Keratinocyte (primary cell): ENCODE data around the gene CDS1. TPM values are rescaled to one million over a fixed set of nuclear protein-coding genes. Genes with fewer than 3 reads are reported as not detected.

Experiments
- DNase-seq: peaks from one replicate; pipeline ENCODE4 v3.0.0-alpha.2; 2011; ENCODE audit warnings: low read depth, missing footprints, low spot score
- FAIRE-seq: peaks from 2 replicates; lab custom pipeline; 2011; peaks lifted over from hg19 to GRCh38; lab: Jason Lieb, UNC
- H2AFZ ChIP-seq: 2 replicates; pipeline ENCODE4 v1.6.0; 2012; ENCODE audit warnings: low read length, control low read depth, inconsistent platforms; ENCODE audit not compliant: control insufficient read depth
- H3K27ac ChIP-seq: 2 replicates; pipeline ENCODE4 v1.5.1; 2011; ENCODE audit warnings: low read length; ENCODE audit not compliant: control insufficient read depth, insufficient read depth
- H3K27me3 ChIP-seq: 3 replicates; pipeline ENCODE4 v1.6.0; 2011; ENCODE audit warnings: low read length; ENCODE audit not compliant: control insufficient read depth, insufficient read depth; ENCODE audit errors: extremely low read depth
- H3K36me3 ChIP-seq, 2 experiments: 2 replicates in 1 of 2; 3 replicates in 1 of 2; pipeline ENCODE4 v1.5.1; 2011; ENCODE audit warnings: low read length in 2 of 2, mild to moderate bottlenecking in 1 of 2; ENCODE audit not compliant: control insufficient read depth in 2 of 2, insufficient read depth in 2 of 2; ENCODE audit errors: extremely low read depth in 1 of 2
- H3K4me1 ChIP-seq: 3 replicates; pipeline ENCODE4 v1.5.1; 2011; ENCODE audit warnings: low read length; ENCODE audit not compliant: control insufficient read depth, insufficient read depth; ENCODE audit errors: extremely low read depth
- H3K4me2 ChIP-seq: 3 replicates; pipeline ENCODE4 v1.6.0; 2011; ENCODE audit warnings: low read depth, low read length; ENCODE audit not compliant: control insufficient read depth, insufficient read depth; ENCODE audit errors: extremely low read depth
- H3K4me3 ChIP-seq, 3 experiments: fragments of 200-600 bp in 1 of 3; sonication (generic) in 1 of 3; 2 replicates in 2 of 3; 3 replicates in 1 of 3; pipeline ENCODE4 v1.5.1; 2011 to 2016; ENCODE audit warnings: low read length in 3 of 3, mild to moderate bottlenecking in 3 of 3, control low read depth in 2 of 3, inconsistent platforms in 1 of 3, low read depth in 1 of 3, mixed read lengths in 1 of 3, mixed run types in 1 of 3, moderate library complexity in 1 of 3; ENCODE audit not compliant: control insufficient read depth in 2 of 3, insufficient read depth in 2 of 3; ENCODE audit errors: extremely low read depth in 1 of 3
- H3K79me2 ChIP-seq: 2 replicates; pipeline ENCODE4 v1.6.0; 2012; ENCODE audit warnings: low read length; ENCODE audit not compliant: control insufficient read depth, insufficient read depth
- H3K9ac ChIP-seq: 3 replicates; pipeline ENCODE4 v1.6.0; 2011; ENCODE audit warnings: low read length; ENCODE audit not compliant: control insufficient read depth, insufficient read depth; ENCODE audit errors: extremely low read depth
- H3K9me1 ChIP-seq: 3 replicates; pipeline ENCODE4 v1.6.0; 2011; ENCODE audit warnings: low read length; ENCODE audit not compliant: control insufficient read depth, insufficient read depth; ENCODE audit errors: extremely low read depth
- H3K9me3 ChIP-seq: 2 replicates; pipeline ENCODE4 v1.5.1; 2012; ENCODE audit warnings: low read depth, low read length; ENCODE audit not compliant: control insufficient read depth
- H4K20me1 ChIP-seq: 3 replicates; pipeline ENCODE4 v1.6.0; 2011; ENCODE audit warnings: low read length; ENCODE audit not compliant: control insufficient read depth, insufficient read depth; ENCODE audit errors: extremely low read depth
- EZH2 ChIP-seq: IDR thresholded peaks from one replicate; pipeline ENCODE4 v1.6.1; 2012; ENCODE audit warnings: inconsistent platforms, mild to moderate bottlenecking, low read length, moderate library complexity
- dilution Hi-C: fragments of 300-500 bp; cut with MboI; formaldehyde crosslinking; loops from one replicate; pipeline ENCODE4 v1.7.0; 2020; ENCODE audit warnings: low sequenced_read_pairs; ENCODE audit not compliant: extremely low pct_ligation_motif_present
- polyA plus RNA-seq, 5 experiments: library from polyadenylated mRNA; depleted of rRNA in 3 of 5; stranded (reverse) in 3 of 5; stranded (forward) in 1 of 5; unstranded in 1 of 5; fragments of >200 nt; gene quantifications; 1 replicate in 1 of 5; 2 replicates in 3 of 5; 3 replicates in 1 of 5; pipeline versions ENCODE4 v1.2.1 to v1.2.3, GENCODE V29; 2011 to 2012; ENCODE audit warnings: missing spikeins in 2 of 5, low read depth in 1 of 5, low replicate concordance in 1 of 5
- TF ChIP-seq, protein P1 (sequence below), 3 experiments: IDR thresholded peaks in 1 of 3; conservative IDR thresholded peaks in 1 of 3; optimal IDR thresholded peaks in 1 of 3; 2 replicates in 2 of 3; 3 replicates in 1 of 3; pipeline versions ENCODE3 to v1.5.1; 2011; ENCODE audit warnings: low read length in 3 of 3, mild to moderate bottlenecking in 3 of 3, moderate library complexity in 2 of 3, control low read depth in 1 of 3, inconsistent platforms in 1 of 3; ENCODE audit not compliant: insufficient read depth in 2 of 3; ENCODE audit errors: extremely low read depth in 1 of 3

The CDS1 gene
- polyA plus RNA-seq, 1 donor (not counting 4 experiments of a cell fraction or from before 2014, with no cell fraction given), result 21.7 TPM

DNA sequence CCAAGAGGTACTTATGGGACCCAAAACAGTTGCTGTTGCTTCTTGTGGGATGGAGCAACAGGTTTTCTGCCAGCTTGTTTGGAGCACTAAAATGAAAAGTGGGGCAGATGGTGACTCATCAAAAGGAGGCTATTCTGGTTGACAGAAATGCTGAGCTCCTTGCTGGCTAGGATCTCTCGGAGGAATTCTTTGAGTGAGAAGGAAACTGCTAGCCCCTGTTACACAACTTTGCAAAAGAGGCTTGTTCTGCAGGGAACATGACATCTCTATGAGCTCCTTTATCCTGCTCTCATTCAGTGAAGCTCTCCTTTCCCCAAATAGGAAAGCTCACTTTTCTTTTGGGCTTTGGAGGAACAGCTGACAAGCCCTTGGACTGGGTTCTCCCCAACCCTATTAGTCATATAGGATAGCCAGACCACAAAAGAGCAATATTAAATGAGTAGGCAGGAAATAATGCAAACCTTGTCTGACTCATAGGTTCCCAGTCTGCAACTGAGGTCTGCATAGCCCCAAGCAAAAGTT is 108.3 kb downstream of the CDS1 start:
- dilution Hi-C loops, result no loop called here
- Histone ChIP-seq H4K20me1 (no peaks in the 10 kb centered on the region), H3K79me2 (no peaks in the 10 kb centered on the region), H3K4me2 (peak overlapping the region; percentile 82), H3K27ac (peak overlapping the region; percentile 65), H3K27me3 (no peaks in the 10 kb centered on the region), H3K9ac (peak overlapping the region; percentile 13), H3K9me3 (no peaks in the 10 kb centered on the region), H3K9me1 (no peaks in the 10 kb centered on the region), H3K4me3 (peak overlapping the region in 2 of 3 experiments; percentile 9 to 37), H3K4me1 (peaks cover 25% of the 10 kb centered on the region), H2AFZ (no peak overlapping the region), H3K36me3 (peaks cover 14 to 24% of the 10 kb centered on the region in 2 experiments)
- TF ChIP-seq, protein P1, sequence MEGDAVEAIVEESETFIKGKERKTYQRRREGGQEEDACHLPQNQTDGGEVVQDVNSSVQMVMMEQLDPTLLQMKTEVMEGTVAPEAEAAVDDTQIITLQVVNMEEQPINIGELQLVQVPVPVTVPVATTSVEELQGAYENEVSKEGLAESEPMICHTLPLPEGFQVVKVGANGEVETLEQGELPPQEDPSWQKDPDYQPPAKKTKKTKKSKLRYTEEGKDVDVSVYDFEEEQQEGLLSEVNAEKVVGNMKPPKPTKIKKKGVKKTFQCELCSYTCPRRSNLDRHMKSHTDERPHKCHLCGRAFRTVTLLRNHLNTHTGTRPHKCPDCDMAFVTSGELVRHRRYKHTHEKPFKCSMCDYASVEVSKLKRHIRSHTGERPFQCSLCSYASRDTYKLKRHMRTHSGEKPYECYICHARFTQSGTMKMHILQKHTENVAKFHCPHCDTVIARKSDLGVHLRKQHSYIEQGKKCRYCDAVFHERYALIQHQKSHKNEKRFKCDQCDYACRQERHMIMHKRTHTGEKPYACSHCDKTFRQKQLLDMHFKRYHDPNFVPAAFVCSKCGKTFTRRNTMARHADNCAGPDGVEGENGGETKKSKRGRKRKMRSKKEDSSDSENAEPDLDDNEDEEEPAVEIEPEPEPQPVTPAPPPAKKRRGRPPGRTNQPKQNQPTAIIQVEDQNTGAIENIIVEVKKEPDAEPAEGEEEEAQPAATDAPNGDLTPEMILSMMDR (optimal IDR thresholded peaks at IDR 0.05 in 1 of 3, IDR thresholded peaks at IDR 0.05 in 1 of 3, conservative IDR thresholded peaks at IDR 0.05 in 1 of 3; ENCODE audit: extremely low read depth in 1 of 3, insufficient read depth in 2 of 3, low read length in 3 of 3), result no peak
- FAIRE-seq (peak; percentile 96), DNase-seq (peak; percentile 88)

DNA sequence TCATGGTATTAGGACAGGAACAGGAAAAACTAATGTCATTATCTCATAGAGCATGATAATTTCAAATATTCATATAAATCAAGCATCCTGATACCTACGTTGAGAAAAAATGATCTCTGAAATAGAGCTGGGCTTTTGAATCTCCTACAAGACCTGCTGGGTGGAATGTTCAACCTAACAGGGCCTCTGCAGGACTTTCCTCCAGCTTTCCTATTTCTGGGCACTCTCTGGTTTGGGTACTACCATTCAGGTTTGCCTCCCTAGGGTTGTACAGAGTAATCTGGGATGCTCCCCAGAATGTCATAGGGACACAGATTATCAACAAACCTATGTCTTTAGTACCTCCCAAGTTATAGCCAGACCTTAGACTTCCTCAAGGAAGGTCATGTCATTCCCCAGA is 108.9 kb downstream of the CDS1 start:
- Histone ChIP-seq H3K36me3 (peaks cover 11 to 25% of the 10 kb centered on the region in 2 experiments), H2AFZ (no peak overlapping the region), H3K4me3 (no peak overlapping the region), H3K79me2 (no peaks in the 10 kb centered on the region), H4K20me1 (no peaks in the 10 kb centered on the region), H3K4me1 (peaks cover 25% of the 10 kb centered on the region), H3K4me2 (peak overlapping the region; percentile 82), H3K9me1 (no peaks in the 10 kb centered on the region), H3K9ac (no peak overlapping the region), H3K9me3 (no peaks in the 10 kb centered on the region), H3K27ac (peak overlapping the region; percentile 42), H3K27me3 (no peaks in the 10 kb centered on the region)
- FAIRE-seq (no peak), DNase-seq (no peak)
- no peak for TF ChIP-seq EZH2
- dilution Hi-C loops, result no loop called here

DNA sequence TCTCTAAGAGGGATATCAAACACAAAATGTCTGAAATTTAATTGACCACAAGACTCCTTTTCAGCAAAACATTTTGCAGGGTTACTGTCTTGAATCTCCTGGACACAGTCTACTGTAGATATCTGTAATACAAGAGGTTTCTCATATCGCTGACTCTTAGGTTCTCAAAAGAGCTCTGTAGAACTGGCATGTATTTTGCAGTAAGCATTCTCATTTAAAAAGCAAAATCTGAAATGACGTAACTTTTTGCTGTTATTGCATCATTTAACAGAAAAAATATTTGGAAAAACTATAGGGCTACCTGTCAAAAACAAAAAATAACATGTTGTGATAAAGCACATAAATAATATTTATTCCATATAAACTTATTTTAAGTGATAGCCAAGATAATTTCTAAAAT is 114.2 kb downstream of the CDS1 start:
- Histone ChIP-seq H3K9ac (no peak overlapping the region), H3K27ac (no peak overlapping the region), H3K36me3 (peaks cover 10 to 13% of the 10 kb centered on the region in 2 experiments), H3K4me1 (peaks cover 5% of the 10 kb centered on the region), H3K79me2 (no peaks in the 10 kb centered on the region), H3K9me3 (no peaks in the 10 kb centered on the region), H3K27me3 (no peaks in the 10 kb centered on the region), H4K20me1 (no peaks in the 10 kb centered on the region), H2AFZ (no peak overlapping the region), H3K4me3 (no peak overlapping the region), H3K4me2 (no peak overlapping the region), H3K9me1 (no peaks in the 10 kb centered on the region)
- FAIRE-seq (peak; percentile 60), DNase-seq (no peak)
- no peak for TF ChIP-seq EZH2
- TF ChIP-seq, protein P1 (optimal IDR thresholded peaks at IDR 0.05 in 1 of 3, IDR thresholded peaks at IDR 0.05 in 1 of 3, conservative IDR thresholded peaks at IDR 0.05 in 1 of 3; ENCODE audit: extremely low read depth in 1 of 3, insufficient read depth in 2 of 3, low read length in 3 of 3), result no peak
- dilution Hi-C loops, result no loop called here
